ENCODE results near the gene TMEM91.

Gene TMEM91

DNA sequence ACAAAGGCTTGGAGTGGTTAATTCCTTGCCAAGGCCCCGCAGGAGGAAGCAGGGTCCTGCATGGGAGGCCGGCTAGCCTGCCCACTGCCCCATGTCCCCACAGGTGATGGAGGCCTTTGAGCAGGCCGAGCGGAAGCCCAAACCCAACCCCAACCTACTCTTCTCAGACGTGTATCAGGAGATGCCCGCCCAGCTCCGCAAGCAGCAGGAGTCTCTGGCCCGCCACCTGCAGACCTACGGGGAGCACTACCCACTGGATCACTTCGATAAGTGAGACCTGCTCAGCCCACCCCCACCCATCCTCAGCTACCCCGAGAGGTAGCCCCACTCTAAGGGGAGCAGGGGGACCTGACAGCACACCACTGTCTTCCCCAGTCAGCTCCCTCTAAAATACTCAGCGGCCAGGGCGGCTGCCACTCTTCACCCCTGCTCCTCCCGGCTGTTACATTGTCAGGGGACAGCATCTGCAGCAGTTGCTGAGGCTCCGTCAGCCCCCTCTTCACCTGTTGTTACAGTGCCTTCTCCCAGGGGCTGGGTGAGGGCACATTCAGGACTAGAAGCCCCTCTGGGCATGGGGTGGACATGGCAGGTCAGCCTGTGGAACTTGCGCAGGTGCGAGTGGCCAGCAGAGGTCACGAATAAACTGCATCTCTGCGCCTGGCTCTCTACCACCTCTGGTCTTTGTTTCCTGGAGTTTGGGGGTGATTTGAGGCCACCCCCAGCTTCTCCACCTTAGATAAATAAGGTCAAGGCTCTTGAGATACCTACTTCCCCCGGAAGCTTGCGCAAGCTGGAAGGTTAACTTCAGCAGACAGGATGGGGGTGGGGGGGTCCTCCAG, 48.2 kb downstream of the TMEM91 start:
- Histone ChIP-seq H3K36me3 (peaks cover 19% of the 10 kb centered on the region), H3K27ac (no peak overlapping the region), H3K27me3 (ENCODE audit: insufficient read depth, low read depth, severe bottlenecking) (no peaks in the 10 kb centered on the region), H3K4me3 (ENCODE audit: low read depth, low read length) (no peak overlapping the region), H3K9me3 (ENCODE audit: severe bottlenecking) (no peaks in the 10 kb centered on the region)
- no peak for DNase-seq
- TF ChIP-seq CTCF (IDR thresholded peaks at IDR 0.05; ENCODE audit: low read depth, low read length): no peak

DNA sequence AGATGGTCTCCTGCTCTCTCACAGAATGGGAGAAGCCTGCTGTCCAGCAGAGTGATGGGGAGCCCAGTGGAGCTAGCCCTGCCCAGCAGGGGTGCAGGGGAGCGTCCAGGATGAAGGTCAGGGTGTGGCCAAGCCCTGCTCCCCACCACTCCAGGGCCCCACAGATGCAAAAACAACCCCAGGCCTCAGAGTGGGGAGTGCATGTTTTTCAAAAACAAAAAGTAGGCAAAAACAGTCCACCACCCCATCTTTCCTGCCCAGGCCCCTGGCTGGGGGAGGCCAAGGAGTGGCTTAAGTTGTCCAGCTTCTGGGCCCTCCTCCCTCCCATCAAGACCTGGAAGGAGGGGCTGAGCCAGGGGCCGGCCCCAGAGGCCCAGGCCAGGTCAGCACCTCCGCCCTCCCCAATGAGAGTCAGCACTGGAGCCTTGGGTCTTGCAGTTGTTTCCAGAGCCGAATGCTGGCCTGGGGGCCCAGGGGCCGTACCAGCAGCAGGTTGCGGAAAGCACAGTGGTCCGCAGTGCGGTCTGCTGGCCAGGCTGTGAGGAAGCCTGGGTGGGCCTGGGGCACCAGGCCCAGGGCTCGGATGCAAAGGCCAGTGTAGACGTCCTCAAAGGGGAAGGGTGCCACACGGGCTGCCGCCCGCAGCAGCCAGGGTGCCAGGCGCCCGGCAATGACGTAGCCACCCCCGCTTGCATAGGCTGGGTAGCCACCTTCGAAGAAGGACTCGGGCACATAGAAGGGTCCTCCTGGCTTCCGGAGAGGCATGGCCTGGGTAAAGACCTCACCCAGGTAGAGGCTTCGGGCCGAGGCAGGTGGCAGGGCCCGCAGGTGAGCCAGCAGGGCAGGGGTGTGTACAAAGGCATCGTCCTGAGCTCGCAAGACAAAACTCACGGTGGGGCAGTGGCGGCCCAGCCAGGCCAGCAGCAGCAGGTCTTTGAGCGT, 49.1 kb downstream of the TMEM91 start:
- no peaks in the 10 kb centered on the region for H3K9me3 ChIP-seq (ENCODE audit: severe bottlenecking)
- H3K36me3 ChIP-seq: peaks cover 13% of the 10 kb centered on the region
- TF ChIP-seq CTCF (IDR thresholded peaks at IDR 0.05; ENCODE audit: low read depth, low read length): no peak
- DNase-seq: no peak
- no peak overlapping the region for H3K27ac ChIP-seq
- H3K4me3 ChIP-seq (ENCODE audit: low read depth, low read length): no peak overlapping the region
- H3K27me3 ChIP-seq (ENCODE audit: insufficient read depth, low read depth, severe bottlenecking): no peaks in the 10 kb centered on the region

GRCh38 chr19:41426116-41426841, 49.9 kb downstream of the TMEM91 start:
- no peak for DNase-seq
- H3K27me3 ChIP-seq (ENCODE audit: insufficient read depth, low read depth, severe bottlenecking): no peaks in the 10 kb centered on the region
- H3K27ac ChIP-seq: peak overlapping the region; percentile 77
- no peaks in the 10 kb centered on the region for H3K9me3 ChIP-seq (ENCODE audit: severe bottlenecking)
- H3K4me3 ChIP-seq (ENCODE audit: low read depth, low read length): no peak overlapping the region
- no peak for TF ChIP-seq CTCF (IDR thresholded peaks at IDR 0.05; ENCODE audit: low read depth, low read length)
- peaks cover 13% of the 10 kb centered on the region for H3K36me3 ChIP-seq

- H3K36me3 ChIP-seq: peaks cover 21% of the 10 kb centered on the region
- H3K27ac ChIP-seq: peak within 1 kb of the TSS; percentile 77
Measured at GRCh38 chr19:41426952-41427646, 50.8 kb downstream of the TMEM91 start, which contains the start of gene B3GNT8. Gene B3GNT8 (minus strand): TSS chr19:41427374. CDS start chr19:41426778, 596 bp downstream.

More at GRCh38 chr19:41426952-41427646, 50.8 kb downstream of the TMEM91 start, which contains the start of gene B3GNT8:
- DNase-seq: peak; percentile 88
- TF ChIP-seq CTCF (IDR thresholded peaks at IDR 0.05; ENCODE audit: low read depth, low read length): no peak
- no peaks in the 10 kb centered on the region for H3K9me3 ChIP-seq (ENCODE audit: severe bottlenecking)
- H3K27me3 ChIP-seq (ENCODE audit: insufficient read depth, low read depth, severe bottlenecking): no peaks in the 10 kb centered on the region
- peak within 1 kb of the TSS; percentile 29 for H3K4me3 ChIP-seq (ENCODE audit: low read depth, low read length)
